Measurements from ENCODE around the gene ZNF346.

Gene ZNF346

GRCh38 chr5:177123789-177124485, 101.4 kb downstream of the ZNF346 start:
- DNase-seq (ENCODE audit: low spot score), result no peak

GRCh38 chr5:177124486-177124991, 102.0 kb downstream of the ZNF346 start:
- no peak for DNase-seq (ENCODE audit: low spot score)

- DNase-seq (ENCODE audit: low spot score), result no peak
Observed at GRCh38 chr5:177126771-177127170, 104.3 kb downstream of the ZNF346 start.

- no peak for DNase-seq (ENCODE audit: low spot score)
Observed at GRCh38 chr5:177128551-177128981, 106.1 kb downstream of the ZNF346 start.

- DNase-seq (ENCODE audit: low spot score), result no peak
Observed at GRCh38 chr5:177130211-177131018, 107.9 kb downstream of the ZNF346 start.

All from pons (tissue), 1 donor.